Subcutaneous adipose tissue (tissue), 4 donors: Measurements from ENCODE around the gene ADAMTS15. TPM values are rescaled to one million over a fixed set of nuclear protein-coding genes. Genes with fewer than 3 reads are reported as not detected.

ENCODE experiments used
- CTCF ChIP-seq: fragments of 450-650 bp; IDR thresholded peaks from one replicate; pipeline ENCODE4 v1.5.1; 2016; ENCODE audit warnings: low read depth, mild to moderate bottlenecking, control low read depth, antibody characterized with exemption, moderate library complexity
- total RNA-seq, 4 donors: library from RNA; depleted of rRNA; stranded (reverse); fragments of >200 nt; gene quantifications; one replicate each; pipeline ENCODE4 v1.1.0, GENCODE V29; 2016

ADAMTS15 gene
- total RNA-seq, 4 donors from 2014 or later, result 15.0 to 44.7 (median 26.1) TPM

DNA sequence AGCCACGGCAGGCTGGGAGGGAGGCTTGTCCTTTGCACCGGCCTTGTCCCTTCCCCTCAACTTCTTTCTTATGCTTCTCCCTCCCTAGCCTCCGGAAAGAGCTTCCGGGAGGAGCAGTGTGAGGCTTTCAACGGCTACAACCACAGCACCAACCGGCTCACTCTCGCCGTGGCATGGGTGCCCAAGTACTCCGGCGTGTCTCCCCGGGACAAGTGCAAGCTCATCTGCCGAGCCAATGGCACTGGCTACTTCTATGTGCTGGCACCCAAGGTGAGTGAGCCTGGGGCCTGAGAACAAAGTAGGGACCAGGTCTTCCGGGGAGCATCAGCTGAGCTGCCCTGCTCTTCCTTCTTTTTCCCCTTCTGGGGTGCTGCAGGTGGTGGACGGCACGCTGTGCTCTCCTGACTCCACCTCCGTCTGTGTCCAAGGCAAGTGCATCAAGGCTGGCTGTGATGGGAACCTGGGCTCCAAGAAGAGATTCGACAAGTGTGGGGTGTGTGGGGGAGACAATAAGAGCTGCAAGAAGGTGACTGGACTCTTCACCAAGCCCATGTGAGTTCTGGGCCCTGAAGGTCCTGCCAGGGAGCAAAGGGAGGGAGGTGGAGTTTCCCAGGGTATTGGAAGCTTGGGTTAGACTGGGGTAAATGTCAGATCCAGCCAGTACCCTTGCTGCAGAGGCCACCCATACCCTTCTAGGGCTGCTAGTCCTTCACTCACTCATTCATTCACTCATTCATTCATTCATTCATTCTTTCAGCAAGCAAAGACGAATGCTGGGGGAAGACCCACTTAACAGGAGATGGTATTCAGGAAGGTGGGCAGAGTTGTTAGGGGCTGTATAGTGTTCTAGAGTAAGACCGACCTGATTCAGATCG is 22.6 kb downstream of the ADAMTS15 start:
- TF ChIP-seq CTCF, result no peak

DNA sequence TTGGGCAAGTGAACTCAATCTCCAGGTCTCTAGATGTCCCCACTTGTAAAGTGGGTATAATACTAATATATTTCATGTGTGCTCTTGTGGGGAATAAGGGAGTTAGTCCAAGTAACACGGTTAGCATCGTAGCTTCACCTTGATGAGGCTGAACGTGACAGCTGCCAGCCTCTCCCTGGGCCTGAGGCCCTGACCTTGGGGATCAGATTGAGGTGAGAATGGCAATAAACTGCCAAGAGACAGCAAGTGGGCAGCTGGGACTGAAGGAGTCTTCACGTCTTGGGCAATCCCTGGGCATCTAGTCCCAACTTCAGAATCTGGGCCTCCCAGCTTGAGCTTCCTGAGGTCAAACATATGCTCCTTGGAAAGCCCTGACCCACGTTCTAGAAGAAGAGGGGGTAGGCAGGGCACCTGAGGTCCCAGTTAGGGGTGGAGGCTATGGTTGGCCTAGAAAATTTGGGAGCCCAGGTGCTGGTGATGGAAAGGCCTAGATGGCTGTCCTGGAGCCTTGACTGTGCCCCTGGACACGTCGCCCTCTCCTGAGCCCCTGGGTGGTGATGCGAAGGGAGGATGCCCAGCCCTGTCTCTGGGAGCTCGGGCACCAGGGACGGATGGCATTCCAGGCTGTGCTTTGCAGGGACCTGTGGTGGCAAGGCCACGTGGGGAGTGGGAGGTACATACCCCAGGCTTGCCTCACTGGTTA is 23.4 kb downstream of the ADAMTS15 start:
- TF ChIP-seq CTCF, result no peak

DNA sequence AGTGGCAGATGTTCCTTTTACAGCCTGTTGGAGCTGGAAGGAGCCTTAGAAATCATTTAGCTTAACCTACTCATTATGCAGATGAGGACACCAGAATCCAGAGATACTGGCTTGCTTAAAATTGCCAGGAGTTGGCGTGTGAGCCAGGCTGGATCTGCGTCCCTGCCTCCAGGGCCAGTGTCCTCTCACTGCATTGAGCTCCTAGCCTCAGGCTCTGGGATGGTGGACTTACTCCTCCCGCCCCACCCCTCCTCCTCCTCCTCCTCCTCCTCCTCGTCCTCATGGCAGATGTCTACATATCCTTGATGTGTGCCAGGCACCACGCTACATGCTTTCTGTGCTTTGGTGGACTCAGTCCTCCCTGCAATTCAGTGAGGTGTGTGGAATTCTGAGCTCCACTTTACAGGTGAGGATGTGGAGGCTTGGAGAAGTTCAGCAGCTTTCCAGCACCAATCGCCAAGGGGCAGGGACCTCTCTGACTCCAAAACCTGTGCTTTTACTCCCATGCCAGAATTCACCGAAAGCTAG is 24.1 kb downstream of the ADAMTS15 start:
- no peak for TF ChIP-seq CTCF

- TF ChIP-seq CTCF, result no peak
These were observed 24.8 kb downstream of the ADAMTS15 start for GRCh38 chr11:130473056-130473794.

DNA sequence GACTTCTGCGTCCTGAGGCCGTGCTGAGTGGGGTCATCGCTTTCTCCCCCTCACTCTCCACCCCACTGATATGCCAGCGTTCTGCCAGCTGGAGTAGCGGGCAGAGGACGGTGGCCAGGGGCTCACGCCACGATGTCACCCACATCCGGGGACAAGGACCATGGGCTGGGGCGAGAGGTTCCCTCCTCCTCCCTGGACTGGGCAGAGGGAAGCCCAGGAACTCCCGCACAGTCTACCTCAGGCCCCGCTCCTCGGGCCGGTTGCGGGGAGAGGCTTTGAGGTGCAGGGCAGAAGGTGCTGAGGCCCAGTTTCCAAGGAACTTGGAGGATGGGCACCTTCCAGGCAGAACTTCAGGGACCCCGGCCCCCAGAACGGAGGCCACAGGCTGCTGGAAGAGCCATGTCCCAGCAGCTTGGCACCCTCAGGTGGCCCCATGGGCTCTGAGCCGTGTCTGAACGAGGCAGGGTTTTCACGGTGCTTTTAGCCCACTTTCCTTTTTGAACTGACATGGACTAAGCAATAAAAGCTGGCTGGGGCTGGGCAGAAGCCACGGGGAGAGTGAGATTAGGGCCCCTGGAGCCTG is 25.4 kb downstream of the ADAMTS15 start:
- TF ChIP-seq CTCF, result no peak

DNA sequence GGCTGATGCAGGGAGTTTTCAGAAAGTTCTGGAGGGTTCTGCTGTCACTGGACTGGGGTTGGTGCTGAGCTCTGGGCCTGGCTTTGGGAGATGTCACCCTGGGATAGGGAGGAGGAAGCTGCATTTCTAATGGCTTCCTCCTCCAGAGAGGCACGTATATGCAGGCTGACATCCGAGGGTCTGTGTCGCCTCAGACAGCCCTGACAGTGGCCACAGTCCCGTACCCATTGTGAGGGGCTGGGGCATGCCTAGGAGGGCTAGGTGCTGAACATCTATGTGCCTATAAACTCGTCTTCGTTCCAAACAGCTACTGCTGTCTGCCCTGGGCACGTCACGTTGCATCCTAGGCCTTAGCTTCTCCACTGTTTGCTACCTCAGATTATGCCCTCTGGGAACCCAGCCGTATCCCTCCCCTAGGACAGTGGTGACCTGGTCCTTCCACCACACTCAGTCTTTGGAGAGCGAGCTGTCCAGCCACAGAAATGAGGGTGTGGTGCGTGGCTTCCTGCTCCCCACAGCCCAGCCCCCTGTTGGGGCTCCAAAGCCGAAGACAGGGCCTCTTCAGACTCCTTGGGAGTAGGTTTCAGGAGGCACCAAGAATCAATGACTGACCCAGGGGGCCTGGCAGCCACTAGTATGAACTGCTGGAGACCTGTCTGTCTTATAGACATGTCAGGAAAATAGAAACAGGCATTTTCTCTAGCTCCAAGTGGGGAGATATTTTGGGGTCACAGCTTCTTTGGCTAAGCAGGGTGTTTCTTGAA is 26.4 kb downstream of the ADAMTS15 start:
- no peak for TF ChIP-seq CTCF
